Activated effector memory CD4-positive, alpha-beta T cell treated with Interleukin-2 at 50 U/mL for 16 hours (primary cell): Measurements from ENCODE around the gene FGD3.
A peak's percentile ranks its signal among the peaks of the same experiment; 100 is the strongest.
"Not testable (repeated sequence)": the region's sequence is repeated elsewhere in the genome, so short reads cannot be mapped to it uniquely, and the experiment has no call there.

Experiments used
- DNase-seq: peaks from one replicate; pipeline ENCODE4 v3.0.0-alpha.2; 2020

Gene FGD3

GRCh38 chr9:93011114-93011513 lies 63.8 kb downstream of the FGD3 start:
- DNase-seq = no peak

GRCh38 chr9:93012963-93013855 lies 65.9 kb downstream of the FGD3 start:
- DNase-seq = no peak

GRCh38 chr9:93013856-93014582 lies 66.7 kb downstream of the FGD3 start:
- DNase-seq = no peak

GRCh38 chr9:93015190-93015589 lies 67.9 kb downstream of the FGD3 start:
- DNase-seq = not testable (repeated sequence)

- DNase-seq = no peak
These were observed 70.3 kb downstream of the FGD3 start for GRCh38 chr9:93017621-93018020.

- DNase-seq = no peak
These were observed 72.8 kb downstream of the FGD3 start for GRCh38 chr9:93020151-93020550.

GRCh38 chr9:93020771-93021670 lies 73.7 kb downstream of the FGD3 start:
- peak; percentile 53 for DNase-seq

- DNase-seq = no peak
These were observed 74.7 kb downstream of the FGD3 start for GRCh38 chr9:93022066-93022465.

- DNase-seq = no peak
These were observed 75.6 kb downstream of the FGD3 start for GRCh38 chr9:93022721-93023520.

GRCh38 chr9:93023521-93023815 lies 76.1 kb downstream of the FGD3 start:
- no peak for DNase-seq

GRCh38 chr9:93024646-93024910 lies 77.3 kb downstream of the FGD3 start:
- DNase-seq = no peak

GRCh38 chr9:93024986-93025630 lies 77.8 kb downstream of the FGD3 start:
- no peak for DNase-seq

GRCh38 chr9:93025736-93026135 lies 78.4 kb downstream of the FGD3 start:
- DNase-seq = no peak

- no peak for DNase-seq
These were observed 79.3 kb downstream of the FGD3 start for GRCh38 chr9:93026640-93027039.

GRCh38 chr9:93027750-93028149 lies 80.4 kb downstream of the FGD3 start:
- no peak for DNase-seq

GRCh38 chr9:93028448-93029006 lies 81.2 kb downstream of the FGD3 start:
- peak; percentile 67 for DNase-seq

GRCh38 chr9:93030642-93031628 lies 83.6 kb downstream of the FGD3 start:
- DNase-seq = no peak

GRCh38 chr9:93031629-93032430 lies 84.5 kb downstream of the FGD3 start:
- DNase-seq = no peak

- DNase-seq = no peak
These were observed 85.2 kb downstream of the FGD3 start for GRCh38 chr9:93032545-93032944.

GRCh38 chr9:93033531-93033930 lies 86.2 kb downstream of the FGD3 start:
- no peak for DNase-seq
